Neutrophil (primary cell): ENCODE measurements around the gene CMTM6.

ENCODE experiments used
- H3K27ac ChIP-seq: fragments of 200-600 bp; sonication (generic); 2 replicates; pipeline ENCODE4 v1.5.1; 2016; ENCODE audit warnings: mild to moderate bottlenecking, moderate library complexity
- H3K27me3 ChIP-seq: fragments of 200-600 bp; sonication (generic); 2 replicates; pipeline ENCODE4 v1.6.0; 2016; ENCODE audit warnings: mild to moderate bottlenecking
- H3K36me3 ChIP-seq: fragments of 200-600 bp; sonication (generic); 2 replicates; pipeline ENCODE4 v1.5.1; 2017
- H3K4me1 ChIP-seq, 2 experiments: fragments of 200-600 bp in 1 of 2; sonication (generic) in 1 of 2; 1 replicate in 1 of 2; 2 replicates in 1 of 2; pipeline versions ENCODE4 v1.5.1 to v1.6.1; 2013 to 2016; ENCODE audit warnings: low read depth in 1 of 2, low read length in 1 of 2, mild to moderate bottlenecking in 1 of 2, moderate library complexity in 1 of 2; ENCODE audit not compliant: control insufficient read depth in 1 of 2, insufficient read depth in 1 of 2
- H3K4me3 ChIP-seq, 2 experiments: fragments of 200-600 bp in 1 of 2; sonication (generic) in 1 of 2; 1 replicate in 1 of 2; 2 replicates in 1 of 2; pipeline ENCODE4 v1.5.1; 2013 to 2016; ENCODE audit warnings: low read depth in 1 of 2, low read length in 1 of 2, mild to moderate bottlenecking in 1 of 2, moderate library complexity in 1 of 2
- H3K9me3 ChIP-seq: fragments of 200-600 bp; sonication (generic); 2 replicates; pipeline ENCODE4 v1.5.1; 2016
- CTCF ChIP-seq: fragments of 200-600 bp; sonication (generic); IDR thresholded peaks from 2 replicates; pipeline ENCODE4 v1.5.1; 2016; ENCODE audit warnings: antibody characterized with exemption

CMTM6 gene

GRCh38 chr3:32544894-32545293 is 42.2 kb upstream of the CMTM6 start:
- H3K9me3 ChIP-seq = no peaks in the 10 kb centered on the region
- H3K4me3 ChIP-seq = no peak overlapping the region
- peaks cover 21% of the 10 kb centered on the region for H3K36me3 ChIP-seq
- peak overlapping the region; percentile 49 for H3K27ac ChIP-seq
- peaks cover 0 to 2% of the 10 kb centered on the region in 2 experiments for H3K4me1 ChIP-seq
- no peak for TF ChIP-seq CTCF
- no peaks in the 10 kb centered on the region for H3K27me3 ChIP-seq

- no peak for TF ChIP-seq CTCF
- Histone ChIP-seq H3K36me3 (peaks cover 30% of the 10 kb centered on the region), H3K4me3 (no peak overlapping the region), H3K4me1 (no peaks in the 10 kb centered on the region), H3K9me3 (no peaks in the 10 kb centered on the region), H3K27me3 (no peaks in the 10 kb centered on the region), H3K27ac (no peak overlapping the region)
Measured at GRCh38 chr3:32542807-32543206, 40.2 kb upstream of the CMTM6 start.

- Histone ChIP-seq H3K36me3 (peaks cover 35% of the 10 kb centered on the region), H3K27ac (no peak overlapping the region), H3K27me3 (no peaks in the 10 kb centered on the region), H3K4me3 (no peak overlapping the region), H3K4me1 (no peaks in the 10 kb centered on the region), H3K9me3 (no peaks in the 10 kb centered on the region)
- no peak for TF ChIP-seq CTCF
Measured at GRCh38 chr3:32540899-32541298, 38.2 kb upstream of the CMTM6 start.

DNA sequence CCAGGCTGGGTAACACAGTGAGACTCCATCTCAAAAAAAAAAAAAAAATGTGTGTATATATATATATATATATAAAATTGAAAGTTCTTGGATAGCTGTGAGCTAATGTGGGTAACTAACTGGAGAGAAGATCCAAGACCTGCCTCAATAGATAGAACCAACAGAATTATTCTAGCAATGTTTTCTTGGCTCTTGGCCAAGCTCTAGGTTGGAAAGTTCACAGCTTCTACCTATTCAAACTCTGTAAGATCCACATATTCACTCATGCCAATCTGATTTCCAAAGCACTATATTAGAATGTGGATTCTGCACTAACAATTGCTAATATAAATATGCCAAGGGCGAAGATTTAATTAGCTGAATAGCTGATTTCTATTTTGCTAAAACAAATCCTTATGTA is 29.8 kb upstream of the CMTM6 start:
- Histone ChIP-seq H3K36me3 (peaks cover 67% of the 10 kb centered on the region), H3K9me3 (no peaks in the 10 kb centered on the region)
- TF ChIP-seq CTCF = no peak

GRCh38 chr3:32531010-32531647 is 28.5 kb upstream of the CMTM6 start:
- Histone ChIP-seq H3K36me3 (peaks cover 78% of the 10 kb centered on the region), H3K27me3 (no peaks in the 10 kb centered on the region)

More for the DNA sequence above, 29.8 kb upstream of the CMTM6 start:
- Histone ChIP-seq H3K4me3 (no peak overlapping the region), H3K4me1 (no peaks in the 10 kb centered on the region), H3K27me3 (no peaks in the 10 kb centered on the region), H3K27ac (no peak overlapping the region)

More at GRCh38 chr3:32531010-32531647, 28.5 kb upstream of the CMTM6 start:
- Histone ChIP-seq H3K4me3 (no peak overlapping the region), H3K4me1 (no peaks in the 10 kb centered on the region), H3K9me3 (no peaks in the 10 kb centered on the region), H3K27ac (peak overlapping the region; percentile 40)
- TF ChIP-seq CTCF = no peak
